Endothelial cell of umbilical vein (primary cell): ENCODE measurements around the gene CBLC. TPM values are rescaled to one million over a fixed set of nuclear protein-coding genes. Genes with fewer than 3 reads are reported as not detected.

Experiments
- BruUV-seq: library from RNA; stranded (reverse); fragments of 400-500 nt; replicated peaks from 2 replicates; lab custom pipeline; 2021; lab: Mats Ljungman, UMichigan
- CTCF ChIA-PET: fragments of 300-600, 350-600 bp; sonication (Branson Sonifier 250); formaldehyde crosslinking; loops from one replicate; lab custom pipeline; 2021; ENCODE audit warnings: antibody characterized with exemption, inconsistent platforms; lab: Charles Lee
- POLR2A ChIA-PET: fragments of 300-600, 350-600 bp; sonication (Branson Sonifier 250); formaldehyde crosslinking; loops from one replicate; lab custom pipeline; 2021; ENCODE audit warnings: antibody characterized with exemption, inconsistent platforms; lab: Charles Lee
- DNase-seq: peaks from one replicate; pipeline ENCODE4 v3.0.0-alpha.2; 2011; ENCODE audit warnings: low read depth, low spot score
- FAIRE-seq: peaks from 2 replicates; lab custom pipeline; 2011; peaks lifted over from hg19 to GRCh38; lab: Jason Lieb, UNC
- H2AFZ ChIP-seq: 2 replicates; pipeline ENCODE4 v1.6.0; 2012; ENCODE audit warnings: low read depth, low read length, control low read depth, inconsistent platforms
- H3K27ac ChIP-seq: 2 replicates; pipeline ENCODE4 v1.5.1; 2011; ENCODE audit warnings: low read depth, mild to moderate bottlenecking, control low read depth, low read length, moderate library complexity; ENCODE audit not compliant: insufficient read depth
- H3K27me3 ChIP-seq, 2 experiments: 2 replicates each; pipeline versions ENCODE4 v1.6.0 to v1.6.1; 2011; ENCODE audit warnings: low read length in 2 of 2, mixed read lengths in 1 of 2; ENCODE audit not compliant: control insufficient read depth in 2 of 2, insufficient read depth in 2 of 2
- H3K36me3 ChIP-seq, 2 experiments: 2 replicates in 1 of 2; 3 replicates in 1 of 2; pipeline ENCODE4 v1.5.1; 2011; ENCODE audit warnings: low read length in 2 of 2, mild to moderate bottlenecking in 1 of 2, moderate library complexity in 1 of 2; ENCODE audit not compliant: control insufficient read depth in 2 of 2, insufficient read depth in 2 of 2; ENCODE audit errors: extremely low read depth in 1 of 2
- H3K4me1 ChIP-seq: 3 replicates; pipeline ENCODE4 v1.5.1; 2011; ENCODE audit warnings: mild to moderate bottlenecking, low read length; ENCODE audit not compliant: control insufficient read depth, insufficient read depth; ENCODE audit errors: extremely low read depth
- H3K4me2 ChIP-seq: 2 replicates; pipeline ENCODE4 v1.6.1; 2011; ENCODE audit warnings: low read length, control low read depth, mixed read lengths; ENCODE audit not compliant: insufficient read depth
- H3K4me3 ChIP-seq, 3 experiments: fragments of 200-600 bp in 1 of 3; sonication (generic), shearing (Covaris generic) in 1 of 3; replicated peaks in 1 of 3; 2 replicates each; pipeline ENCODE4 v1.5.1; 2011 to 2016; ENCODE audit warnings: control low read depth in 3 of 3, low read length in 3 of 3, mild to moderate bottlenecking in 2 of 3, inconsistent platforms in 1 of 3, low read depth in 1 of 3, moderate library complexity in 1 of 3; ENCODE audit not compliant: insufficient read depth in 1 of 3
- H3K79me2 ChIP-seq: 2 replicates; pipeline ENCODE4 v1.6.0; 2012; ENCODE audit warnings: low read length, inconsistent platforms; ENCODE audit not compliant: control insufficient read depth, insufficient read depth
- H3K9ac ChIP-seq: replicated peaks from 2 replicates; pipeline ENCODE3; 2011; ENCODE audit warnings: low read length, control low read depth; ENCODE audit not compliant: insufficient read depth; ENCODE audit errors: extremely low read depth
- H3K9me1 ChIP-seq: replicated peaks from 3 replicates; pipeline ENCODE4 v1.6.0; 2011; ENCODE audit warnings: mild to moderate bottlenecking, low read length; ENCODE audit not compliant: control insufficient read depth, insufficient read depth; ENCODE audit errors: extremely low read depth
- H3K9me3 ChIP-seq: replicated peaks from 2 replicates; pipeline ENCODE4 v1.5.1; 2012; ENCODE audit warnings: low read length, inconsistent platforms; ENCODE audit not compliant: control insufficient read depth, insufficient read depth
- H4K20me1 ChIP-seq: replicated peaks from 2 replicates; pipeline ENCODE3; 2011; ENCODE audit warnings: mild to moderate bottlenecking, low read length; ENCODE audit not compliant: control insufficient read depth, insufficient read depth; ENCODE audit errors: extremely low read depth
- EZH2 ChIP-seq: IDR thresholded peaks from 2 replicates; pipeline ENCODE4 v1.6.1; 2012; ENCODE audit warnings: borderline replicate concordance, low read depth, mild to moderate bottlenecking, moderate library complexity, low read length, inconsistent platforms; ENCODE audit not compliant: severe bottlenecking
- FOS ChIP-seq: IDR thresholded peaks from 2 replicates; pipeline ENCODE4 v1.6.1; 2011; ENCODE audit warnings: mild to moderate bottlenecking, low read length, moderate library complexity, borderline replicate concordance; ENCODE audit not compliant: insufficient read depth
- GATA2 ChIP-seq: IDR thresholded peaks from 2 replicates; pipeline ENCODE4 v1.7.0; 2011; ENCODE audit warnings: low read depth, mild to moderate bottlenecking, moderate library complexity, mixed read lengths, low read length; ENCODE audit not compliant: insufficient read length, insufficient read depth
- JUN ChIP-seq: IDR thresholded peaks from 2 replicates; pipeline ENCODE4 v1.6.1; 2011; ENCODE audit warnings: borderline replicate concordance, low read depth; ENCODE audit not compliant: insufficient read length, insufficient read depth
- MYC ChIP-seq: IDR thresholded peaks from one replicate; pipeline ENCODE4 v1.6.1; 2011; ENCODE audit warnings: mild to moderate bottlenecking, low read depth, low read length
- POLR2A ChIP-seq: IDR thresholded peaks from 2 replicates; pipeline ENCODE4 v1.6.1; 2012; ENCODE audit warnings: low read depth, mild to moderate bottlenecking, control low read depth, low read length
- POLR2AphosphoS5 ChIP-seq: IDR thresholded peaks from 2 replicates; pipeline ENCODE4 v1.6.1; 2012; ENCODE audit warnings: low read depth, mild to moderate bottlenecking, control low read depth, low read length, moderate library complexity; ENCODE audit not compliant: insufficient read depth
- dilution Hi-C: fragments of 300-500 bp; cut with MboI; formaldehyde crosslinking; loops from one replicate; pipeline ENCODE4 v1.15.0; 2019; ENCODE audit warnings: low sequenced_read_pairs; ENCODE audit not compliant: extremely low pct_ligation_motif_present
- intact Hi-C: fragments of 100-400 bp; cut with micrococcal nuclease; formaldehyde crosslinking; loops from one replicate; pipeline ENCODE4 v1.10.0; 2022
- polyA plus RNA-seq, 4 experiments: library from polyadenylated mRNA; depleted of rRNA in 3 of 4; stranded (reverse) in 3 of 4; unstranded in 1 of 4; fragments of >200 nt; gene quantifications; 2 replicates each; pipeline versions ENCODE4 v1.2.1 to v1.2.3, GENCODE V29; 2011 to 2012; ENCODE audit warnings: missing spikeins in 1 of 4
- total RNA-seq: library from RNA; stranded (reverse); gene quantifications from 2 replicates; pipeline ENCODE4 v1.2.3, GENCODE V29; 2021
- TF ChIP-seq, protein P1 (sequence below): IDR thresholded peaks from 2 replicates; pipeline ENCODE4 v1.6.1; 2011; ENCODE audit not compliant: insufficient read depth, insufficient read length
- TF ChIP-seq, protein P2 (sequence below), 2 donors: IDR thresholded peaks; 1 replicate in 1 of 2; 2 replicates in 1 of 2; pipeline ENCODE4 v1.5.1; 2011; ENCODE audit warnings: low read length in 2 of 2, mild to moderate bottlenecking in 2 of 2, moderate library complexity in 2 of 2, control low read depth in 1 of 2, inconsistent platforms in 1 of 2, low read depth in 1 of 2; ENCODE audit not compliant: insufficient read depth in 1 of 2; ENCODE audit errors: extremely low read depth in 1 of 2

Gene CBLC
- total and polyA plus RNA-seq, 2 donors (not counting 3 experiments of a cell fraction or from before 2014, with no cell fraction given), result 0.04 TPM; not detected in 1

DNA sequence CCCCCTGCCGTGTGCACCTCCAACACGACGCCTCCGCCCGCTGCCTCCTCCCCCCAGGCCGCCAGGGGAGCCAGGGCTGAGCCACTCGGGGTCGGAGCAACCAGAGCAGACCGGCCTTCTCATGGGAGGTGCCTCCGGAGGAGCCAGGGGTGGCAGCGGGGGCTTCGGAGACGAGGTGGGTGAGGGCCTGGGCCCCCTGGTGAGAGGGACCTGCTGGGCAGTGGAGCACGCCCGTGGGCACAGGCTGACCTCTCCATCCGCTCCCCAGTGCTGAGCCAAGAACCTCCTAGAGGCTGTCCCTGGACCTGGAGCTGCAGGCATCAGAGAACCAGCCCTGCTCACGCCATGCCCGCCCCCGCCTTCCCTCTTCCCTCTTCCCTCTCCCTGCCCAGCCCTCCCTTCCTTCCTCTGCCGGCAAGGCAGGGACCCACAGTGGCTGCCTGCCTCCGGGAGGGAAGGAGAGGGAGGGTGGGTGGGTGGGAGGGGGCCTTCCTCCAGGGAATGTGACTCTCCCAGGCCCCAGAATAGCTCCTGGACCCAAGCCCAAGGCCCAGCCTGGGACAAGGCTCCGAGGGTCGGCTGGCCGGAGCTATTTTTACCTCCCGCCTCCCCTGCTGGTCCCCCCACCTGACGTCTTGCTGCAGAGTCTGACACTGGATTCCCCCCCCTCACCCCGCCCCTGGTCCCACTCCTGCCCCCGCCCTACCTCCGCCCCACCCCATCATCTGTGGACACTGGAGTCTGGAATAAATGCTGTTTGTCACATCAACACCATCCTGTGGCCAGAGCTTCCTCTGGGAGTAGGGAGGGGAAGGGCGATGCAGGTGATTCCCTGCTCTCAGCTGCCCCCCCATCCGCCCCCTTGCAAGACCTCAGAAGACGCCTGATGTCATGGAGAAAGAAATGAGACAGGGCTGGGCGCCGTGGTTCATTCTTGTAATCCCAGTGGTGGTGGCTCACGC lies 43.2 kb downstream of the CBLC start:
- DNase-seq (peak; percentile 50), FAIRE-seq (peak; percentile 77)
- no peaks in the 10 kb centered on the region for H3K27me3 ChIP-seq
- H3K4me2 ChIP-seq, result peak overlapping the region; percentile 38
- CTCF ChIA-PET, result interaction anchor here (0.7 to 2.8 kb wide), 13 partner anchors 9 to 97 kb away, joined by 3 to 17 read pairs (median 4); partner anchors contain the start of genes BCAM and NECTIN2
- H3K9me1 ChIP-seq, result no peaks in the 10 kb centered on the region
- intact Hi-C loops (no loop called here), dilution Hi-C loops (no loop called here)
- no peaks in the 10 kb centered on the region for H3K9me3 ChIP-seq
- POLR2A ChIA-PET, result no interaction called here
- no peak overlapping the region for H3K27ac ChIP-seq
- no peaks in the 10 kb centered on the region for H3K36me3 ChIP-seq
- no peaks in the 10 kb centered on the region for H4K20me1 ChIP-seq
- BruUV-seq, result no TSS peak
- peak overlapping the region in 1 of 3 experiments; percentile 2 for H3K4me3 ChIP-seq
- H2AFZ ChIP-seq, result peak overlapping the region; percentile 91
- TF ChIP-seq MYC, result no peak
- no peak for TF ChIP-seq POLR2AphosphoS5
- TF ChIP-seq, protein P1, sequence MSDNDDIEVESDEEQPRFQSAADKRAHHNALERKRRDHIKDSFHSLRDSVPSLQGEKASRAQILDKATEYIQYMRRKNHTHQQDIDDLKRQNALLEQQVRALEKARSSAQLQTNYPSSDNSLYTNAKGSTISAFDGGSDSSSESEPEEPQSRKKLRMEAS, result no peak
- no peak for TF ChIP-seq POLR2A
- TF ChIP-seq EZH2, result no peak
- no peak for TF ChIP-seq FOS
- TF ChIP-seq JUN, result no peak
- TF ChIP-seq, protein P2, sequence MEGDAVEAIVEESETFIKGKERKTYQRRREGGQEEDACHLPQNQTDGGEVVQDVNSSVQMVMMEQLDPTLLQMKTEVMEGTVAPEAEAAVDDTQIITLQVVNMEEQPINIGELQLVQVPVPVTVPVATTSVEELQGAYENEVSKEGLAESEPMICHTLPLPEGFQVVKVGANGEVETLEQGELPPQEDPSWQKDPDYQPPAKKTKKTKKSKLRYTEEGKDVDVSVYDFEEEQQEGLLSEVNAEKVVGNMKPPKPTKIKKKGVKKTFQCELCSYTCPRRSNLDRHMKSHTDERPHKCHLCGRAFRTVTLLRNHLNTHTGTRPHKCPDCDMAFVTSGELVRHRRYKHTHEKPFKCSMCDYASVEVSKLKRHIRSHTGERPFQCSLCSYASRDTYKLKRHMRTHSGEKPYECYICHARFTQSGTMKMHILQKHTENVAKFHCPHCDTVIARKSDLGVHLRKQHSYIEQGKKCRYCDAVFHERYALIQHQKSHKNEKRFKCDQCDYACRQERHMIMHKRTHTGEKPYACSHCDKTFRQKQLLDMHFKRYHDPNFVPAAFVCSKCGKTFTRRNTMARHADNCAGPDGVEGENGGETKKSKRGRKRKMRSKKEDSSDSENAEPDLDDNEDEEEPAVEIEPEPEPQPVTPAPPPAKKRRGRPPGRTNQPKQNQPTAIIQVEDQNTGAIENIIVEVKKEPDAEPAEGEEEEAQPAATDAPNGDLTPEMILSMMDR (IDR thresholded peaks at IDR 0.05; ENCODE audit: extremely low read depth in 1 of 2, insufficient read depth in 1 of 2, low read depth in 1 of 2, low read length in 2 of 2), result no peak
- TF ChIP-seq GATA2, result no peak
- no peak overlapping the region for H3K9ac ChIP-seq
- H3K4me1 ChIP-seq, result peaks cover 3% of the 10 kb centered on the region
- no peaks in the 10 kb centered on the region for H3K79me2 ChIP-seq
